ENCODE results near the gene PRDM4.

The PRDM4 gene

DNA sequence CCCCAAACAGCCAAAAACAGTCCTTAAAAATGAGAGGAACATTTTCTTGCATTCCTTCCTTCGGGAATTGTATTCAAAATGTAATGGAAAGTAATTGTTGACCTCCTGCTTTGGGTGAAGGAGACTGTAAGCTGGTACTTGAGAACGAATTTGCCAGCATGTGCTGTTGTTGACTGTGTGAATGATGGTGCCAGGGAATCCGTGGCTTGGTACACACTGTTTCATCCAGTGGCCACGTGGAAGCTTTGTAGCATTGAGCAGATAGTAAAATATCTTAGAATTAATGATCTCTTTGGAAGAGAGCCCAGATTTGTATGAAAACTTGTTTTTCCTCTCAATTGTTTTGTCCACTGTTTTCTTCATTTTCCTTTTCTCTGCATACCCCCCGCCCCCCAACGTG, 15.2 kb upstream of the PRDM4 start:
- H3K36me3 ChIP-seq (ENCODE audit: control insufficient read depth in 1 of 2, insufficient read depth in 2 of 2, low read depth in 1 of 2, low read length in 2 of 2) = no peaks in the 10 kb centered on the region
- no peak overlapping the region for H3K9ac ChIP-seq (ENCODE audit: low read length)
- H2BK120ac ChIP-seq (ENCODE audit: low read depth, low read length) = no peak overlapping the region
- H4K91ac ChIP-seq (ENCODE audit: low read length) = no peak overlapping the region
- H2AK5ac ChIP-seq (ENCODE audit: low read length, severe bottlenecking) = no peak overlapping the region
- no peaks in the 10 kb centered on the region for H3K79me1 ChIP-seq (replicated peaks; ENCODE audit: low read length, poor library complexity, severe bottlenecking)
- no peak overlapping the region for H2BK15ac ChIP-seq (ENCODE audit: low read depth, poor library complexity, severe bottlenecking)
- no peak overlapping the region for H3K4me2 ChIP-seq (ENCODE audit: low read length, poor library complexity, severe bottlenecking)
- H2BK5ac ChIP-seq (ENCODE audit: low read depth, low read length, poor library complexity, severe bottlenecking) = no peak overlapping the region
- H3K9me3 ChIP-seq (ENCODE audit: control insufficient read depth, low read length) = no peaks in the 10 kb centered on the region
- peaks cover 45 to 62% of the 10 kb centered on the region in 2 experiments for H3K27me3 ChIP-seq (ENCODE audit: control insufficient read depth in 1 of 2, insufficient read depth in 1 of 2, low read length in 2 of 2)
- H3K4me3 ChIP-seq (ENCODE audit: insufficient read depth in 1 of 2, low read depth in 1 of 2, low read length in 2 of 2) = no peak overlapping the region
- no peak overlapping the region for H3K14ac ChIP-seq (ENCODE audit: low read length in 2 of 2)
- H3K4me1 ChIP-seq (ENCODE audit: control insufficient read depth, insufficient read depth, low read depth, low read length) = peaks cover 5% of the 10 kb centered on the region
- no peak overlapping the region for H4K8ac ChIP-seq (ENCODE audit: low read length)
- H3K4ac ChIP-seq (ENCODE audit: low read depth in 1 of 2, low read length in 2 of 2) = no peak overlapping the region
- WGBS = 42% methylated on average over 3 of the region's 6 CpGs
- H3K27ac ChIP-seq (ENCODE audit: low read length, poor library complexity, severe bottlenecking) = no peak overlapping the region
- no peak overlapping the region for H2BK12ac ChIP-seq (ENCODE audit: low read length in 2 of 2)
- DNase-seq = no peak
- H3K23ac ChIP-seq (ENCODE audit: low read length in 2 of 2) = no peak overlapping the region
- no peak overlapping the region for H3K18ac ChIP-seq (ENCODE audit: low read depth in 1 of 2, low read length in 2 of 2)
- no peak overlapping the region for H2AFZ ChIP-seq (ENCODE audit: low read depth, low read length)

DNA sequence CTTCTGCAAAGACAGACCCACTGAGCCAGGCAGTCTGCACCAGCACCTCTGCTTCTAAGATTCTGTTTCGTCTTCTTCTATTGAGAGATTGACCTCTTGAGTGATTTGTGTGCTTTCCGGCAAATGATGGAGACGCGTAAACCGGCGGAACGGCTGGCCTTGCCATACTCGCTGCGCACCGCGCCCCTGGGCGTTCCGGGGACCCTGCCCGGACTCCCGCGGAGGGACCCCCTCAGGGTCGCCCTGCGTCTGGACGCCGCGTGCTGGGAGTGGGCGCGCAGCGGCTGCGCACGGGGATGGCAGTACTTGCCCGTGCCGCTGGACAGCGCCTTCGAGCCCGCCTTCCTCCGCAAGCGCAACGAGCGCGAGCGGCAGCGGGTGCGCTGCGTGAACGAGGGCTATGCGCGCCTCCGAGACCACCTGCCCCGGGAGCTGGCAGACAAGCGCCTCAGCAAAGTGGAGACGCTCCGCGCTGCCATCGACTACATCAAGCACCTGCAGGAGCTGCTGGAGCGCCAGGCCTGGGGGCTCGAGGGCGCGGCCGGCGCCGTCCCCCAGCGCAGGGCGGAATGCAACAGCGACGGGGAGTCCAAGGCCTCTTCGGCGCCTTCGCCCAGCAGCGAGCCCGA, 14.3 kb upstream of the PRDM4 start:
- Histone ChIP-seq H3K9me3 (ENCODE audit: control insufficient read depth, low read length) (no peaks in the 10 kb centered on the region), H3K4me1 (ENCODE audit: control insufficient read depth, insufficient read depth, low read depth, low read length) (peaks cover 5% of the 10 kb centered on the region), H3K27me3 (ENCODE audit: control insufficient read depth in 1 of 2, insufficient read depth in 1 of 2, low read length in 2 of 2) (peaks cover 49 to 62% of the 10 kb centered on the region in 2 experiments), H2BK12ac (ENCODE audit: low read length in 2 of 2) (no peak overlapping the region), H3K4ac (ENCODE audit: low read depth in 1 of 2, low read length in 2 of 2) (no peak overlapping the region), H2AFZ (ENCODE audit: low read depth, low read length) (no peak overlapping the region), H3K27ac (ENCODE audit: low read length, poor library complexity, severe bottlenecking) (no peak overlapping the region), H3K36me3 (ENCODE audit: control insufficient read depth in 1 of 2, insufficient read depth in 2 of 2, low read depth in 1 of 2, low read length in 2 of 2) (no peaks in the 10 kb centered on the region), H3K9ac (ENCODE audit: low read length) (no peak overlapping the region), H2AK5ac (ENCODE audit: low read length, severe bottlenecking) (no peak overlapping the region), H3K4me2 (ENCODE audit: low read length, poor library complexity, severe bottlenecking) (no peak overlapping the region), H4K8ac (ENCODE audit: low read length) (no peak overlapping the region), H2BK5ac (ENCODE audit: low read depth, low read length, poor library complexity, severe bottlenecking) (no peak overlapping the region), H2BK15ac (ENCODE audit: low read depth, poor library complexity, severe bottlenecking) (no peak overlapping the region), H2BK120ac (ENCODE audit: low read depth, low read length) (no peak overlapping the region), H3K4me3 (ENCODE audit: insufficient read depth in 1 of 2, low read depth in 1 of 2, low read length in 2 of 2) (no peak overlapping the region), H3K23ac (ENCODE audit: low read length in 2 of 2) (no peak overlapping the region), H4K91ac (ENCODE audit: low read length) (no peak overlapping the region), H3K18ac (ENCODE audit: low read depth in 1 of 2, low read length in 2 of 2) (no peak overlapping the region), H3K14ac (ENCODE audit: low read length in 2 of 2) (no peak overlapping the region), H3K79me1 (replicated peaks; ENCODE audit: low read length, poor library complexity, severe bottlenecking) (no peaks in the 10 kb centered on the region)
- DNase-seq = no peak
- WGBS = 4% methylated on average over 66 of the region's 66 CpGs

DNA sequence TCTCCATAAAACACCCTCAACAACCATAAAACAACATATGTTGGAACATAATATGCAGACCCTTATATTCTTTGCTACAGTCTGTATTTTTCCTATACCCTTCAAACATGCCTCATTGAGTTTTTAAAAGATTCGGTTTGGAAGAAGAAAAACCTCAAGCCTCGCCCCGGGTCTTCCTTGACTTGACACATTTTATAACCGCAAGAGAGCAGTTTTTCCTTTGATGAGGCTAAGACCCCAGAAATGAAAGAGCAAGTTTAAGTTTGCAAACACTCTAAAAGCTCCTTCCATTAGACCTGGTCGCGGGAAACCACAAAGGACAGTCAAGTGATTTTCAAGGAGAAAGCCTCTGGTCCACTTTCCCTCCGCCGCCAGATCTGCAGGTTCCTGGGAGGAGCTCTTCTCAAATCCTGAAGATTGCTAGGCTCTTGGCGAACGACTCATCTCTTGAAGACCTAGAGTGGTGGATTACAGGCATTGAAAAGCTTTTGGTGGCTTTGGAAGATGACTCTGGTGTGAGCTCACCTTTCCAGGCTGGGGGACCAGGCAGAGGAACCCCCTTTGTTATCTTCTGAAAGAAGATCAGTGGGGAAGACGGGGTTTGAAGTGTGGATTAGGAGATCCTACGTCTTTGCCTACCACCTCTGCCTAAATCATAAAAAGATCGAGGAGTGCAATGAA, 13.6 kb upstream of the PRDM4 start, which contains the start of gene ASCL4:
Gene ASCL4 (plus strand): TSS at position 356 of the 681 bp plus-strand sequence. CDS start 515 bp downstream, outside the sequence.
- Histone ChIP-seq H2AK5ac (ENCODE audit: low read length, severe bottlenecking) (no peak within 1 kb of the TSS), H3K14ac (ENCODE audit: low read length in 2 of 2) (no peak within 1 kb of the TSS), H3K9me3 (ENCODE audit: control insufficient read depth, low read length) (no peaks in the 10 kb centered on the region), H2BK12ac (ENCODE audit: low read length in 2 of 2) (no peak within 1 kb of the TSS), H2AFZ (ENCODE audit: low read depth, low read length) (no peak within 1 kb of the TSS), H3K36me3 (ENCODE audit: control insufficient read depth in 1 of 2, insufficient read depth in 2 of 2, low read depth in 1 of 2, low read length in 2 of 2) (no peaks in the 10 kb centered on the region), H3K4ac (ENCODE audit: low read depth in 1 of 2, low read length in 2 of 2) (no peak within 1 kb of the TSS), H3K4me2 (ENCODE audit: low read length, poor library complexity, severe bottlenecking) (no peak within 1 kb of the TSS), H3K4me3 (ENCODE audit: insufficient read depth in 1 of 2, low read depth in 1 of 2, low read length in 2 of 2) (no peak within 1 kb of the TSS), H4K91ac (ENCODE audit: low read length) (no peak within 1 kb of the TSS), H2BK120ac (ENCODE audit: low read depth, low read length) (no peak within 1 kb of the TSS), H2BK5ac (ENCODE audit: low read depth, low read length, poor library complexity, severe bottlenecking) (no peak within 1 kb of the TSS), H3K9ac (ENCODE audit: low read length) (no peak within 1 kb of the TSS), H3K79me1 (replicated peaks; ENCODE audit: low read length, poor library complexity, severe bottlenecking) (no peaks in the 10 kb centered on the region), H2BK15ac (ENCODE audit: low read depth, poor library complexity, severe bottlenecking) (no peak within 1 kb of the TSS), H3K4me1 (ENCODE audit: control insufficient read depth, insufficient read depth, low read depth, low read length) (peaks cover 5% of the 10 kb centered on the region), H3K27me3 (ENCODE audit: control insufficient read depth in 1 of 2, insufficient read depth in 1 of 2, low read length in 2 of 2) (peaks cover 49 to 62% of the 10 kb centered on the region in 2 experiments), H4K8ac (ENCODE audit: low read length) (no peak within 1 kb of the TSS), H3K23ac (ENCODE audit: low read length in 2 of 2) (no peak within 1 kb of the TSS), H3K18ac (ENCODE audit: low read depth in 1 of 2, low read length in 2 of 2) (no peak within 1 kb of the TSS), H3K27ac (ENCODE audit: low read length, poor library complexity, severe bottlenecking) (no peak within 1 kb of the TSS)
- DNase-seq = no peak
- 78% methylated on average over 13 of the region's 13 CpGs for WGBS

DNA sequence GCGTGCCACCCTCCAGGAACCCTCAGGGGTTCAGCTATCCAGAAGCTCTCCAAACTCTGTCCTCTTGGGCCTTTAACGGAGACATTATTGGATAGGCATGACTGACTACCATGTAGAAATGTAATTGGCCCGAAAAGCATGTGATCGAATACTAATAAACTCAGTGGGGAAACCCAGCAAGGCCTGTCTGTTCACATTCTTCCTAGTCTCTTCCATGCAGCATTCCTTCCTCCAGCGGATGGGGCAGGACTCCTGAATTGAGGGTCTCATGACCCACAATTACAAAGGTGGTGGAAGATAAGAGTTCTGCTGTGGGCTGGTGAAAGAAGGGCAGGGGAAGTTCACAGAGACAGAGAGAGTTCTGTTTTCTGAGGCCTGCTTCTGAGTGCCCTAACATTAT, 6.5 kb upstream of the PRDM4 start:
- no peak overlapping the region for H3K4me2 ChIP-seq (ENCODE audit: low read length, poor library complexity, severe bottlenecking)
- H3K9me3 ChIP-seq (ENCODE audit: control insufficient read depth, low read length) = no peaks in the 10 kb centered on the region
- H2BK12ac ChIP-seq (ENCODE audit: low read length in 2 of 2) = no peak overlapping the region

More for the DNA sequence above, 6.5 kb upstream of the PRDM4 start:
- Histone ChIP-seq H3K18ac (ENCODE audit: low read depth in 1 of 2, low read length in 2 of 2) (no peak overlapping the region), H2BK5ac (ENCODE audit: low read depth, low read length, poor library complexity, severe bottlenecking) (no peak overlapping the region), H4K91ac (ENCODE audit: low read length) (no peak overlapping the region), H3K14ac (ENCODE audit: low read length in 2 of 2) (no peak overlapping the region), H3K36me3 (ENCODE audit: control insufficient read depth in 1 of 2, insufficient read depth in 2 of 2, low read depth in 1 of 2, low read length in 2 of 2) (no peaks in the 10 kb centered on the region), H3K4me3 (ENCODE audit: insufficient read depth in 1 of 2, low read depth in 1 of 2, low read length in 2 of 2) (no peak overlapping the region), H3K79me1 (replicated peaks; ENCODE audit: low read length, poor library complexity, severe bottlenecking) (no peaks in the 10 kb centered on the region), H3K27ac (ENCODE audit: low read length, poor library complexity, severe bottlenecking) (no peak overlapping the region), H3K4ac (ENCODE audit: low read depth in 1 of 2, low read length in 2 of 2) (no peak overlapping the region), H3K27me3 (ENCODE audit: control insufficient read depth in 1 of 2, insufficient read depth in 1 of 2, low read length in 2 of 2) (peaks cover 5 to 16% of the 10 kb centered on the region in 2 experiments), H3K4me1 (ENCODE audit: control insufficient read depth, insufficient read depth, low read depth, low read length) (no peaks in the 10 kb centered on the region), H2AFZ (ENCODE audit: low read depth, low read length) (no peak overlapping the region), H3K9ac (ENCODE audit: low read length) (no peak overlapping the region), H4K8ac (ENCODE audit: low read length) (no peak overlapping the region), H2AK5ac (ENCODE audit: low read length, severe bottlenecking) (no peak overlapping the region), H2BK120ac (ENCODE audit: low read depth, low read length) (no peak overlapping the region), H2BK15ac (ENCODE audit: low read depth, poor library complexity, severe bottlenecking) (no peak overlapping the region), H3K23ac (ENCODE audit: low read length in 2 of 2) (no peak overlapping the region)
- 79% methylated on average over 5 of the region's 5 CpGs for WGBS
- no peak for DNase-seq
